K562 (cell line): ENCODE results near the gene DNAI1.

ENCODE experiments used
- CBFA2T2 ChIP-seq: fragments of 450-650 bp; conservative IDR thresholded peaks from 2 replicates; pipeline ENCODE4 v1.6.1; 2017; ENCODE audit warnings: mild to moderate bottlenecking
- CTCF ChIP-seq, 3 experiments: IDR thresholded peaks in 2 of 3; conservative IDR thresholded peaks in 1 of 3; 2 replicates each; pipeline ENCODE4 v1.5.1; 2011 to 2012; ENCODE audit warnings: low read length in 3 of 3, mild to moderate bottlenecking in 3 of 3, control low read depth in 2 of 3, improper control_type of control experiment in 1 of 3, inconsistent platforms in 1 of 3, low read depth in 1 of 3, mixed read lengths in 1 of 3, moderate library complexity in 1 of 3; ENCODE audit not compliant: insufficient read depth in 2 of 3
- ESRRA ChIP-seq: fragments of 450-650 bp; IDR thresholded peaks from 2 replicates; pipeline ENCODE4 v1.6.1; 2014; ENCODE audit warnings: low read depth, mild to moderate bottlenecking, moderate library complexity, borderline replicate concordance
- HDAC2 ChIP-seq: fragments of 450-650 bp; IDR thresholded peaks from 2 replicates; pipeline ENCODE4 v1.6.1; 2016; ENCODE audit warnings: mild to moderate bottlenecking
- NCOA2 ChIP-seq, 2 experiments: fragments of 450-650 bp; IDR thresholded peaks; 2 replicates each; pipeline ENCODE4 v1.6.1; 2018; ENCODE audit warnings: mild to moderate bottlenecking in 2 of 2, moderate library complexity in 1 of 2; ENCODE audit not compliant: partially characterized antibody in 2 of 2
- RAD21 ChIP-seq, 2 experiments: fragments of 250-450 bp in 1 of 2; fragments of 450-650 bp in 1 of 2; sonication (Bioruptor Pico) in 1 of 2; formaldehyde crosslinking in 1 of 2; IDR thresholded peaks in 1 of 2; conservative IDR thresholded peaks in 1 of 2; 2 replicates each; pipeline versions ENCODE4 v1.4.0 to v1.8.0; 2020 to 2022; ENCODE audit warnings: mild to moderate bottlenecking in 2 of 2, moderate library complexity in 1 of 2
- ZNF121 ChIP-seq: sonication (generic); formaldehyde crosslinking; conservative IDR thresholded peaks from 2 replicates; pipeline ENCODE4 v1.8.0; 2022; ENCODE audit warnings: missing genetic modification reagents
- TF ChIP-seq, protein P1 (sequence below): sonication (generic); formaldehyde crosslinking; IDR thresholded peaks from 2 replicates; pipeline ENCODE4 v1.8.0; 2022; ENCODE audit warnings: missing genetic modification reagents, mild to moderate bottlenecking, borderline replicate concordance
- TF ChIP-seq, protein P2 (sequence below): sonication (generic); formaldehyde crosslinking; IDR thresholded peaks from 2 replicates; pipeline ENCODE4 v1.9.0; 2022; ENCODE audit warnings: mild to moderate bottlenecking, missing genetic modification reagents

DNA sequence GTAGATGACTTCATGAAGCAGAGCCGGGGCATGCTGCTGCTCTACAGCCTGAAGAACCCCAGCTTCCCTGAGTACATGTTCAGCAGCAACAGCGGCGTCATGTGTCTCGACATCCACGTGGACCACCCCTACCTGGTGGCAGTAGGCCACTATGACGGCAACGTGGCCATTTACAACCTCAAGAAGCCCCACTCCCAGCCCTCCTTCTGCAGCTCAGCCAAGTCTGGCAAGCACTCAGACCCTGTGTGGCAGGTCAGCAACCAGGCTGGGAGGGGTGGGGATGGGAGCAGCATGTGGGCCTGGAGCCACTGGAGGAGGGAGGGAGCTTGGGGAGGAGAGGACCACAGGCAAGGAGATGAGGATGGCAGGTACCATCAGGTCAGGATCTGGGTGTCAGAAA, 48.0 kb downstream of the DNAI1 start:
- TF ChIP-seq CBFA2T2: no peak
- TF ChIP-seq RAD21 (CRISPR knock-in tag; conservative IDR thresholded peaks at IDR 0.05 in 1 of 2, IDR thresholded peaks at IDR 0.05 in 1 of 2): no peak
- TF ChIP-seq ESRRA: no peak
- TF ChIP-seq, protein P1, sequence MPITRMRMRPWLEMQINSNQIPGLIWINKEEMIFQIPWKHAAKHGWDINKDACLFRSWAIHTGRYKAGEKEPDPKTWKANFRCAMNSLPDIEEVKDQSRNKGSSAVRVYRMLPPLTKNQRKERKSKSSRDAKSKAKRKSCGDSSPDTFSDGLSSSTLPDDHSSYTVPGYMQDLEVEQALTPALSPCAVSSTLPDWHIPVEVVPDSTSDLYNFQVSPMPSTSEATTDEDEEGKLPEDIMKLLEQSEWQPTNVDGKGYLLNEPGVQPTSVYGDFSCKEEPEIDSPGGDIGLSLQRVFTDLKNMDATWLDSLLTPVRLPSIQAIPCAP: no peak
- TF ChIP-seq HDAC2: no peak
- TF ChIP-seq, protein P2, sequence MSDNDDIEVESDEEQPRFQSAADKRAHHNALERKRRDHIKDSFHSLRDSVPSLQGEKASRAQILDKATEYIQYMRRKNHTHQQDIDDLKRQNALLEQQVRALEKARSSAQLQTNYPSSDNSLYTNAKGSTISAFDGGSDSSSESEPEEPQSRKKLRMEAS (CRISPR knock-in tag): no peak
- no peak for TF ChIP-seq NCOA2 (IDR thresholded peaks at IDR 0.05; ENCODE audit: partially characterized antibody in 2 of 2)
- no peak for TF ChIP-seq ZNF121
- no peak for TF ChIP-seq CTCF (IDR thresholded peaks at IDR 0.05 in 2 of 3, conservative IDR thresholded peaks at IDR 0.05 in 1 of 3; ENCODE audit: insufficient read depth in 2 of 3, low read depth in 1 of 3, low read length in 3 of 3)
